M059J (cell line): ENCODE measurements around the gene KCTD11. TPM values are rescaled to one million over a fixed set of nuclear protein-coding genes. Genes with fewer than 3 reads are reported as not detected.
"Not testable (repeated sequence)": the region's sequence is repeated elsewhere in the genome, so short reads cannot be mapped to it uniquely, and the experiment has no call there.

Experiments used
- DNase-seq: peaks from one replicate; pipeline ENCODE4 v3.0.0-alpha.2; 2012; ENCODE audit warnings: low read depth
- total RNA-seq: library from RNA; depleted of rRNA; stranded (reverse); fragments of >200 nt; shearing (Covaris generic); gene quantifications from 2 replicates; pipeline ENCODE4 v1.2.3, GENCODE V29; 2014

KCTD11 gene
- total RNA-seq, 1 experiment from 2014 or later: 7.1 TPM

DNA sequence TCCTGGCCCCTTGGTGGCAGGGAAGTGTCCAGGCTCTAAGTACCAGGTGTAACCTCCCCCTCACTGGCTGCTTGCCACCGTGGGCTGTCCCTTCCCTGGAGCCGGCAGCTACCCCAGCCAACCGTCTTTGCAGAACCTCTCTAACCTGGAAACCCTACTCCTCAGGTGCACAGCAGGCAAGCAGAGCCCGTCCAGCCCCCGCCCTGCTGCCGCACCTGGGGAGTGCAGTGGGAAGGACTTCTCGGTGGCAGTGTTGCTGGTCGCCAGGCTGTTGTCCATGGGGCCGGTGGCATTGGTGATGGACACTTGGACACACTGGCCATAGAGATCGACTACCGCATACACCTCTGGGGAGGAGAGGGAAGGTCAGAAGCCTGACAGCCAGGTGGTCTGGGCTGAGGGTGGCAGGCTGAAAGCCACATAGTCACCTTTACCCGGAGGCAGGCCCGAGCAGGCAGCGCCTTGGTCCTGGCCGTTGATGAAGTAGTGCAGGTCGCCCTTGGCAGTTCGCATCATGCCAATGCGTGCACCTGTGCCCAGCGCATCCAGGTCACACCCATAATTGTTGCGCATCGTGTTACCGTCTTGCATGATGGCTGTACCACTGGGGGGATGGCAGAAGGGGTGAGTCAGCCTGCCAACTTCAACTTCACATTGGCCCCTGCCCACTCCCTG lies 29.3 kb upstream of the KCTD11 start:
- DNase-seq: no peak

DNA sequence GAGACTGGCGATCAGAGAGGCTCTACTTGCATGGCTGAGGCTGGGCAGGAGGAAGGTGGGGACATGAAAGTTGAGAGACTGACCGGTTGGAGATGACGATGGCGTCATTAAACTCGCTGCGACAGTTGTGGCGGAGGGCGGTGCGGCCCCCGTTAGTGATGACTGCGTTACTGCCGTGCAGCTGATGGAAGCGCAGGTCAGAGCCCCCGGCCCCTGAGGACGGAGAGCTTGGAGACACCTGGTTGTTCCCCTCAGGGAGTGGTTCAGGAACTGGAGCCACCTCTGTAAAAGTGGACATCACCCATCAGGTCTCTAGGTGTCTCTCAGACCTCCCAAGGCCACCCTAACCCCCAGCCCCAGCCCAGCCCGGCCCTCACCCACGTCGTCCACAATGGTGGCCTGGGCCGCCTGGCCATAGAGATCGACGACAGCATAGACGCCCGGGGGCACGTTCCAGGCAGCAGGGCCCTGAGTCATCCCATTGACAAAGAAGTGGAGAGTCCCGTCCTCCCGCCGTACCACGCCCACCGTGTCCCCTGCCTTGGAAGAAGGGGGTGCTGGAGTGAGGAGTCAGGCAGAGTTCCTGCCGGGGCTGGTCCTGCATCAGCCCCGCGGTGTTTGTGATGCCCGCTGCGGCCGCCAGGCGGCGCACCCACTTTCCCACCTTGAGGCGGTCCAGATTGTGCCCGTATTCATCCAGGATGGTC lies 28.1 kb upstream of the KCTD11 start:
- DNase-seq: no peak

- DNase-seq: no peak
Measured at GRCh38 chr17:7324438-7324779, 27.6 kb upstream of the KCTD11 start.

DNA sequence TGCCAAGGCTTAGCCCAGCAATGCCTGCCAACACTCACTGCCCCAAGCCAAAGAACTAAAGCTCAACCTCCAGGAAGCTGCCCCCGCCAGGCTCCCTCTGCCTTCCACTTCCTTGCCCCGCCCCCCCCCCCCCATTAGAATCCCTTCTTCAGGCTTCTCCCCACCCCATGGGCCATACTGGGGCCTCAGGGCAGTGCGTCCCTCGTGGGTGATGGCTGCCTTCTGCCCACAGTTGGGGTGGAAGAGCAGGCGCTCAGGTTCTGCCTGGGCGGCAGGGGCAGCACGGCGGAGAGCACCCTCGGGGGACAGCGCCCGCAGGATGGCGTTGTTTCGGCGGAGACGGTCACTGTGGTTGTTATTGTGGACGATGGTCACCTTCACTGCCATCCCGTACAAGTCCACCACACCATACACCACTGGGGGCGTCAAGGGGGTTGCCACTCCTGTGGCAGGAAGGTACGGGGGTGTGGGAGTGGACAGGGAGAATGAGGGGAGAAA lies 26.9 kb upstream of the KCTD11 start:
- DNase-seq: no peak

DNA sequence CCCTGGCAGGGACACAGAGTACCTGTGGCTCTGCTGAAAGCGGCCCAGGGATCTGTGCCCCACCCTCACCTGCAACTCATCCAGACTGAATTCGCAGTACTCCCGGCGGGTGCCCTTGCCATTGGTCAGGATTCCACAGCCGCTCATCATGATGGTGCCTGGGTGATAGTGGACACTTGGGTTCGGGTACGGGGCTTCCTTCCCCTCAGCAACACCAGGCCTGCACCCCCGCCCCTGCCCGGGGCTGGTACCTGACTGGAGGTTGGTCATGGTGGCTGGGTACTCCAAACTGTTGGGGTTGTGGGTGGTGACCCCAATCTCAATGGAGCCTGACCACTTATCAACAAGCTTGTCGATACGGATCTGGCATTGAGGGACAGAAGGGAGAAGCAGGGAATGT lies 25.8 kb upstream of the KCTD11 start:
- no peak for DNase-seq

GRCh38 chr17:7327056-7327455 lies 24.9 kb upstream of the KCTD11 start:
- DNase-seq: no peak

GRCh38 chr17:7327501-7327900 lies 24.5 kb upstream of the KCTD11 start:
- no peak for DNase-seq

- no peak for DNase-seq
Measured at GRCh38 chr17:7328009-7328408, 24.0 kb upstream of the KCTD11 start.

GRCh38 chr17:7328840-7329373 lies 23.1 kb upstream of the KCTD11 start, which contains the start of gene NEURL4:
Gene NEURL4, minus strand, starts transcription at chr17:7329335. Its CDS starts 23 bp downstream, at chr17:7329312.
- DNase-seq: no peak

DNA sequence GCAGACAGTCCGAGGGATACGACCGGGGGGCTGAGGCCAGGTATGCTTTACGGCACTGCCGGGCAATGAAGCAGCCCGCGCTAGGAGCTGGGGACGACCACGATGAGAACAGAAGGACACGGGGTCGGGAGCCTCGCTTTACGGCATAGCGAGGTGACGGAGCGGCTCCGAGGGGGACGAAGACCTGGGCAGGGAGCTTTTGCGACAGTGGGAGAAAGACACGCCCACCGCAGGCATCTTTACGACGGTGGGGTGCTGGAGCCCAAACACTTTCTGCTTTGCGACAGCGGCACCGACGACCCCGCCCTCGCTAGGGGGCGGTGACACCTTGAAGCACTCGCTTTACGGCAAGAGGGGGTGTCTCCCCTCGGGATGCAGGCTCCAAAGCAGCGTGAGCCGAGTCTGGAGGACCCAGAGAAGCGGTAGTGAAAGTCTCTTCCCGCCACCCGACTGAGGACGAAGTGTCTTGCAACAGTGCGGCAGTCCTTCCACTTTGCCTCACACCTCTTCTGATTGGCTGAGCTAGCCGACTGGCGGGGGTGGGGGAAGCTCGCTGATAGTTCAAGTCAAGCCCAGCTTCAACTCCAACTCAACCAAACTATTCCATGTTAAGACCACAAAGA lies 22.5 kb upstream of the KCTD11 start:
- peak; percentile 97 for DNase-seq

GRCh38 chr17:7329997-7330637 lies 21.8 kb upstream of the KCTD11 start:
- DNase-seq: peak; percentile 81

- no peak for DNase-seq
Measured at GRCh38 chr17:7330638-7331015, 21.3 kb upstream of the KCTD11 start.

GRCh38 chr17:7332111-7332510 lies 19.9 kb upstream of the KCTD11 start:
- no peak for DNase-seq

GRCh38 chr17:7332600-7333069 lies 19.3 kb upstream of the KCTD11 start:
- not testable (repeated sequence) for DNase-seq

DNA sequence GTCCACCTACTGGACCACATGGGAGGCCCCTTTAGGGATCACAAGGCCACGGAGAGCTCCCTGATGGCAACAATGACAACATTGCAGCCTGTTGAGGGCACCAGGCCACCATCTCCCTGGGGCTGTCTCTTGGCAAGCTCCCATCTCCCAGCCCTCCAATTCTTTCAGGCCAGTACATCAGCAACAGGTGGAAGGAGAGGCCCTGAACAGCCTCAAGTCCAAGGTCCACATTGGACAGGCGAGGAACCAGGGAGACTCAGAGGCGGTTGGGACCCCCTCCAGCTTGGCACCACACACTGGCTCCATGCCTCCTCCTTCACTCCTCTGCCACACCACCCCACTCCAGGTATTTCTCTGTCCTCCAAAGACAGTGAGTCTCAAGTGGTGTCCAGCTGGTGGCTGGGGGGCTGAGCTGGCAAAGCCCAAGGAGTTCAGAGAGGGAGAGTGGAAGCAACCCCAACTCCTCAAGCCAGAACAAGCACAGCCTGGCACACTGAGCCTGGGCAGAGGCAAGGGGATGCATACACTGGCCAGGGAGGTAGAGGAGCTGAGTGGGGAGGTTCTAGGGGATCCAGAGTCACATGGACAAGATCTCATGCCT lies 16.9 kb upstream of the KCTD11 start:
- DNase-seq: no peak

DNA sequence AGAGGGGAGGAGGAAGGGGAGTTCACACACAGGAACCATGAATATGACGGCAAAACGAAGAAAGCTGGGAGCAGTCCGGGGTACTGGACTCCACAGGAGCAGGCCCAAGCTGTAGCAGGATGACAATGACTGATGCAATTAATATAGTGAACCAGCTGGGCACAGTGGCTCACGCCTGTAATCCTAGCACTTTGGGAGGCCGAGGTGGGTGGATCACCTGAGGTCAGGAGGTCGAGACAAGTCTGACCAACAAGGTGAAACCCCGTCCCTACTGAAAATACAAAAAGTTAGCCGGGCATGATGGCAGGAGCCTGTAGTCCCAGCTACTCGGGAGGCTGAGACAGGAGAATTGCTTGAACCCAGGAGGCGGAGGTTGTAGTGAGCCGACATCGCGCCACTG lies 16.2 kb upstream of the KCTD11 start:
- DNase-seq: not testable (repeated sequence)

DNA sequence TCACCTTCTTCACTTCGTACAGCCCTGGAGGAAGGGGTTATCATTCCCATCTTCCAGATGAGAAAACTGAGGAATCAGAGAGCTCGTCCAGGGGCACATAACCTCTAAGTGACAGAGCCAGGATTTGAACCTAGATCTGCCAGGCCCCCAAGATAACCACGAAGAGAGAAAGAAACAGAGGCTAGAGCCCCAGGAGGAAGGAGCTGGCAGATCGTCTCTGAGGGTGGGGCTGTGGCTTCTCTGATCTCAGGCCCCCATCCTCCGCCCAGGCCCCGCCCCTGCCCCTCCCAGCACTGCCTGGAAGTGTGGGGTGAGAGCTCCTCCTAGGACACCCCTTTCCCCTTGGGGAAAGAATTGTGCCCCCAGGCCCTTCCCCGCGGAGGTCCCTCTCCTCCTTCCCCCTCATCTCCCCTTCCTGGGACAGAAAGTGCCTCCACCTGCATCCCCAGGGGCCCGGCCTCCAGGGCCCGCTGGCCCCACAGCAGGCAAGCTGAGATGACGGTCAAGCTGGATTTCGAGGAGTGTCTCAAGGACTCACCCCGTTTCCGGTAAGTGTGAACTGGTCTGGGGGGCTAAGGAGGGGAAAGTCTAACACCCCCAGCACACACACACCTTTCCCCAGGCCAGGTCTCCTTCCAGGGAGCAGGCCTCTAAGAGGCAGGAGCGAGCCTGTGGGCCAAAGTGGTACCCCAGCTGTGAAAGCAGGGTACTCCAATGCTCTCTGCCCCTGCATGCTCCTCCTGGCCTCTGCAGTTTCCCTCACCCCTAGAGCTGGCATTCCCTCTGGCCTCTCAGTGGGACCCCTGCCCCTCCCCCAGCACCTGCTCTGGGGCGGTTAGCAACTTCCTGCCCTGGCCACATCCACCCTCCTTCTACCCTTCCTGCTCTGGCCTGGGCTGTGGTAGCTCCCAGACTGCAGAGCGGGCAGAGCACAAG lies 15.5 kb upstream of the KCTD11 start, which contains the start of gene ACAP1:
ACAP1 (plus strand) TSS at position 290 of the 936 bp plus-strand sequence; CDS start at position 496, 206 bp downstream.
- DNase-seq: no peak

GRCh38 chr17:7337600-7337999 lies 14.4 kb upstream of the KCTD11 start:
- DNase-seq: not testable (repeated sequence)

- DNase-seq: peak; percentile 34
Measured at GRCh38 chr17:7340179-7340578, 11.8 kb upstream of the KCTD11 start.

DNA sequence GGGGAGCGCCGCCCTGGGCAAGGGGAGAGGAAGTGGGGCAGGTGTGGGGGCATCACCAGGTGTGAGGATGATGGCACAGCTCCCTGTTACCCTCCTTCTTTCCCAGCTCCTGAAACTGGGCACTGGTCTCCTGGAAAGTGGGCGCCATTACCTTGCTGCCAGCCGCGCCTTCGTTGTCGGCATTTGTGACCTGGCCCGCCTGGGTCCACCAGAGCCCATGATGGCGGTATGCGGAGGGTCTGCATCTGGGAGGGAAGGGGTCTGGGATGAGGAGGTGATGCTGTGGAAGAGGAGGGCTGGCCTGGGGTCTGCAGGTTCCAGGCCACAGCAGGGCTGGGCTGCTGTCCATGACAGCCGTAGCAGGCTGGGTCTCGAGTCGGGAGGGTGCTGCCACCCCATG lies 10.1 kb upstream of the KCTD11 start:
- DNase-seq: no peak
